Mucosa of rectum (tissue), 2 donors: Measurements from ENCODE around the gene BTBD16.

Source experiments
- H3K27ac ChIP-seq, 2 donors: one replicate each; pipeline ENCODE4 v1.7.0; 2013; ENCODE audit warnings: inconsistent platforms in 2 of 2, low read depth in 2 of 2, low read length in 2 of 2
- H3K27me3 ChIP-seq, 2 donors: one replicate each; pipeline ENCODE4 v1.7.0; 2013; ENCODE audit warnings: low read length in 2 of 2; ENCODE audit not compliant: control insufficient read depth in 2 of 2, insufficient read depth in 2 of 2
- H3K36me3 ChIP-seq, 2 donors: one replicate each; pipeline ENCODE4 v1.7.0; 2013; ENCODE audit warnings: low read length in 2 of 2; ENCODE audit not compliant: control insufficient read depth in 2 of 2, insufficient read depth in 2 of 2
- H3K4me1 ChIP-seq, 2 donors: one replicate each; pipeline ENCODE4 v1.7.0; 2013; ENCODE audit warnings: low read length in 2 of 2, mild to moderate bottlenecking in 1 of 2; ENCODE audit not compliant: control insufficient read depth in 2 of 2, insufficient read depth in 2 of 2
- H3K4me3 ChIP-seq, 2 donors: one replicate each; pipeline ENCODE4 v1.7.0; 2013; ENCODE audit warnings: low read length in 2 of 2
- H3K9ac ChIP-seq, 2 donors: one replicate each; pipeline ENCODE4 v1.7.0; 2013; ENCODE audit warnings: low read length in 2 of 2, low read depth in 1 of 2, mild to moderate bottlenecking in 1 of 2
- H3K9me3 ChIP-seq, 2 donors: one replicate each; pipeline ENCODE4 v1.7.0; 2013; ENCODE audit warnings: low read length in 2 of 2; ENCODE audit not compliant: control insufficient read depth in 2 of 2
- donor health status: healthy.
- donor health status: Normal muscosa, but diverticular disease.

Gene BTBD16

GRCh38 chr10:122350893-122351292 is 79.8 kb downstream of the BTBD16 start:
- no peaks in the 10 kb centered on the region for H3K9me3 ChIP-seq
- no peak overlapping the region for H3K9ac ChIP-seq
- no peak overlapping the region for H3K27ac ChIP-seq
- no peaks in the 10 kb centered on the region for H3K4me1 ChIP-seq
- H3K36me3 ChIP-seq, result no peaks in the 10 kb centered on the region
- peaks cover 0 to 4% of the 10 kb centered on the region in 2 donors for H3K27me3 ChIP-seq
- H3K4me3 ChIP-seq, result no peak overlapping the region

- no peaks in the 10 kb centered on the region for H3K4me1 ChIP-seq
- no peaks in the 10 kb centered on the region for H3K9me3 ChIP-seq
- no peak overlapping the region for H3K4me3 ChIP-seq
- no peak overlapping the region for H3K9ac ChIP-seq
- no peak overlapping the region for H3K27ac ChIP-seq
- peaks cover 0 to 4% of the 10 kb centered on the region in 2 donors for H3K27me3 ChIP-seq
- H3K36me3 ChIP-seq, result no peaks in the 10 kb centered on the region
Measured at GRCh38 chr10:122352817-122353525, 81.9 kb downstream of the BTBD16 start.

DNA sequence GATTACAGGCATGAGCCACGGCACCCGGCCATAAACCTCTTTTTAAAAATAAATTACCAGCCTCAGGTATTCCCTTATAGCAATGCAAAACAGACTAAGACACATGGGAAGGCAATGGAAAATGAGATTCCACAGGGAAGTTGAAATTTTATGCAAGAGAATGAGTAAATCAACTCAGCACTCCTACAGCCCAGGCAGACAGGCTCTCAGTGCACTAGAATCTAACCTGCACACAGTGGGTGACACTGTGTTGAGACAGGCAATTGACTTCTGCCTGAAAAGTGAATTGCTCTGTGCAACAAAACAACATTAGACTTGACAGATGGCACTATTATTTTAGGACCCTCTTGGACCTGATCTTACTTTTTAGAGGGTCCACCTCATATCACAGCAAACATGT is 83.3 kb downstream of the BTBD16 start:
- Histone ChIP-seq H3K27ac (no peak overlapping the region), H3K4me1 (no peaks in the 10 kb centered on the region), H3K27me3 (peaks cover 0 to 4% of the 10 kb centered on the region in 2 donors), H3K36me3 (no peaks in the 10 kb centered on the region), H3K9me3 (no peaks in the 10 kb centered on the region), H3K4me3 (no peak overlapping the region), H3K9ac (no peak overlapping the region)

GRCh38 chr10:122357685-122358084 is 86.6 kb downstream of the BTBD16 start:
- Histone ChIP-seq H3K36me3 (no peaks in the 10 kb centered on the region), H3K27ac (no peak overlapping the region), H3K4me3 (no peak overlapping the region), H3K4me1 (no peaks in the 10 kb centered on the region), H3K27me3 (peaks cover 0 to 2% of the 10 kb centered on the region in 2 donors), H3K9ac (no peak overlapping the region), H3K9me3 (no peaks in the 10 kb centered on the region)

GRCh38 chr10:122359621-122360020 is 88.5 kb downstream of the BTBD16 start:
- no peak overlapping the region for H3K9ac ChIP-seq

GRCh38 chr10:122361046-122361445 is 90.0 kb downstream of the BTBD16 start:
- no peak overlapping the region for H3K27ac ChIP-seq
- no peaks in the 10 kb centered on the region for H3K27me3 ChIP-seq

More at GRCh38 chr10:122359621-122360020, 88.5 kb downstream of the BTBD16 start:
- Histone ChIP-seq H3K27ac (no peak overlapping the region), H3K36me3 (no peaks in the 10 kb centered on the region), H3K27me3 (no peaks in the 10 kb centered on the region), H3K4me3 (no peak overlapping the region), H3K9me3 (no peaks in the 10 kb centered on the region), H3K4me1 (no peaks in the 10 kb centered on the region)

GRCh38 chr10:122362031-122362592 is 91.0 kb downstream of the BTBD16 start:
- Histone ChIP-seq H3K9ac (no peak overlapping the region), H3K4me1 (no peaks in the 10 kb centered on the region), H3K4me3 (no peak overlapping the region), H3K27me3 (no peaks in the 10 kb centered on the region), H3K36me3 (no peaks in the 10 kb centered on the region), H3K9me3 (no peaks in the 10 kb centered on the region), H3K27ac (no peak overlapping the region)

More at GRCh38 chr10:122361046-122361445, 90.0 kb downstream of the BTBD16 start:
- Histone ChIP-seq H3K4me3 (no peak overlapping the region), H3K36me3 (no peaks in the 10 kb centered on the region), H3K9ac (no peak overlapping the region), H3K9me3 (no peaks in the 10 kb centered on the region), H3K4me1 (no peaks in the 10 kb centered on the region)

DNA sequence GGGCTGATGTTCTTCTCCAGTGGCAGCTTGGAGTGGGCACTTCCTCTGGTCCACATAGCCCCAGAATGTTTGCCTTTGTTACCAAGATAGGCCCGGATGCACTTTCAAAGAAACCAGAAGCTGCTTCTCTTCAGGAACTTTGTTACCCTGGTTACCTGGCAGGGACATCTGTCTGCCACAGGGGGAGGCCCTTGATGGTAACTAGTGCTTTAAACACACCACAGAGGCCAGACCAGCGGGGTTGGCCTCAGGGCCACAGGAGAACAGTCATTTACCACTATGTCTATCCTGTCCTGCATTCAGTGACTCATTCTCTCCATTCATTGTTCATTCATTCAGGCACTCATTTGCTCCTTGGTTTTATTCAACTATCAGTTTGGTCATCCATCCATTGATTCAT is 91.5 kb downstream of the BTBD16 start:
- H3K4me3 ChIP-seq, result no peak overlapping the region
- H3K4me1 ChIP-seq, result no peaks in the 10 kb centered on the region
- no peak overlapping the region for H3K27ac ChIP-seq
- H3K36me3 ChIP-seq, result no peaks in the 10 kb centered on the region
- no peak overlapping the region for H3K9ac ChIP-seq
- no peaks in the 10 kb centered on the region for H3K9me3 ChIP-seq
- H3K27me3 ChIP-seq, result no peaks in the 10 kb centered on the region

DNA sequence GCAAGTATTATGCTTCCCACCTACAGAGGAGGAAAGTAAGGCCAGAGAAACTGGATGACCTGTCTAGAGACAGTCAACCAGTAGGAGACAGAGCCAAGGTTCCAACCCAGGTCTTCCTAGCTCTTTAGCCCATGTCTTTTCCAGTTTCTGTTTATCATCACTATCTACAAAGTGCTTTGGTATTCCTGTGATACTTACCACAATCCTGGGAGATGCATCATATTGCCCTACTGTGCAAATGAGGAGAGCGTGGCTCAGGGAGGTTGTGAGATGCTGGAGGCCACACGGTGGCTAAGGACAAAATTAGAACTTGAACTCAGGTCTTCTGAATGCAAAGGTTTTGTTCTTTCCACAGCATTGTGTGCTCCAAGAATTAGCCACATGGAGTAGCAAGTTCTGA is 92.2 kb downstream of the BTBD16 start:
- Histone ChIP-seq H3K27me3 (no peaks in the 10 kb centered on the region), H3K4me1 (no peaks in the 10 kb centered on the region), H3K27ac (no peak overlapping the region), H3K9me3 (no peaks in the 10 kb centered on the region), H3K4me3 (no peak overlapping the region), H3K9ac (no peak overlapping the region), H3K36me3 (no peaks in the 10 kb centered on the region)

DNA sequence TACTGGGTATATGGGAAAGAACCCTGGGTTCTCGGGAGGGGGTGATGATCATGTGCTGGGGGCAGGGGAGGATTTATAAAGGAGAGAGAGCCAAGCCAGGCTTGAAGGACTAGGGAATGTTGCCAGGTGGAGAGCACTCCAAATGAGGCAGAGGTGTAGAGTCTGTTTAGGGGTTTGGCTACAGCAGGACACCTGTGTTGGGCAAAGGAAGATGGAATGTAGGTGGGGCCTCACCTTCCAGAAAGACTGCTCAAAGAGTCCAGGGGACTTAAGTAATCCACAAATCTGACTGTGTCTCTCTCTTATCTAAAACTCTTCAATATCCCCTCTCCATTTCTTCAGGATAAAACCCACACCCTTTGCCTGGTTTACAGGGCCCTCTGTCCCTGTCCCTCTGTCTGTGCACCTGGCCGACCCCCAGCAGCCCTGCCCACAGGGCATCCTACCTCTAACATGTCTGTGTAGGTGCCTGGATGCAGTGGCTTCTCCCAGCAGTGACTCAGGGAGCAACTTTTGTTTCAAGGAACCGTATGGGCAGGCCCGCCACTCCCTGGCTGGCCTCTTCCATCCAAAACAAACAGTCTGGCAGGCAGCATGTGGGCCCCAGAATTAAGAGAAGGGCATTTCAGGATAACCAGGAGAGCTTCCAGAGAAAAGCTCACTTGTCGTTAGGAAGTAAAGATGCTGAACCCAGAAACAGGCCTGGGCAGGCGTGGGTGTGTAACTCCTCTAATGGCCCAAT is 92.8 kb downstream of the BTBD16 start:
- H3K9me3 ChIP-seq, result no peaks in the 10 kb centered on the region
- no peaks in the 10 kb centered on the region for H3K36me3 ChIP-seq
- no peak overlapping the region for H3K27ac ChIP-seq
- H3K9ac ChIP-seq, result no peak overlapping the region
- H3K4me3 ChIP-seq, result no peak overlapping the region
- H3K4me1 ChIP-seq, result no peaks in the 10 kb centered on the region
- H3K27me3 ChIP-seq, result no peaks in the 10 kb centered on the region
